HCT116 (cell line): ENCODE data around the gene RECQL5. TPM values are rescaled to one million over a fixed set of nuclear protein-coding genes. Genes with fewer than 3 reads are reported as not detected.

Experiments used
- ATAC-seq: fragments of 200-7000 bp; cut with Tn5 transposase; 2 replicates; pipeline ENCODE4 v1.9.1; 2020; ENCODE audit warnings: mild to moderate bottlenecking, moderate library complexity
- BruUV-seq: library from RNA; stranded (reverse); fragments of 400-500 nt; replicated peaks from 2 replicates; lab custom pipeline; 2021; lab: Mats Ljungman, UMichigan
- CTCF ChIA-PET: fragments of 300-600 bp; sonication (Branson Sonifier 250); formaldehyde crosslinking; loops from one replicate; lab custom pipeline; 2021; ENCODE audit warnings: antibody characterized with exemption; lab: Charles Lee
- POLR2A ChIA-PET: fragments of 300-600, 350-600 bp; sonication (Branson Sonifier 250); formaldehyde crosslinking; loops from one replicate; lab custom pipeline; 2021; ENCODE audit warnings: antibody characterized with exemption; lab: Charles Lee
- RAD21 ChIA-PET, 2 experiments: fragments of 300-600 bp; sonication (Branson Sonifier 250); formaldehyde crosslinking; loops; one replicate each; lab custom pipeline; 2023; ENCODE audit warnings: low total read pairs in 2 of 2; ENCODE audit not compliant: uncharacterized antibody in 2 of 2, unreplicated experiment in 2 of 2, low non-redundant PET in 1 of 2; lab: Charles Lee
- DNase-seq: peaks from one replicate; pipeline ENCODE4 v3.0.0-alpha.2; 2010; ENCODE audit warnings: low read depth, low spot score
- H2AFZ ChIP-seq: fragments of 200-600 bp; shearing (Covaris generic), sonication (generic); 2 replicates; pipeline ENCODE4 v1.6.1; 2017; ENCODE audit warnings: low read depth, mixed run types, mixed read lengths, antibody characterized with exemption, low read length; ENCODE audit not compliant: poor library complexity, severe bottlenecking
- H3K27ac ChIP-seq: 2 replicates; pipeline ENCODE4 v1.5.1; 2012; ENCODE audit warnings: low read depth, low read length
- H3K27me3 ChIP-seq: fragments of 200-600 bp; sonication (generic); 2 replicates; pipeline ENCODE4 v1.6.1; 2016; ENCODE audit warnings: mixed run types, low read length, mixed read lengths; ENCODE audit not compliant: insufficient read depth
- H3K36me3 ChIP-seq, 2 experiments: fragments of 200-500 bp in 1 of 2; fragments of 200-600 bp in 1 of 2; sonication (Bioruptor generic) in 1 of 2; sonication (generic) in 1 of 2; 2 replicates each; pipeline versions ENCODE4 v1.5.1 to v1.6.1; 2014 to 2016; ENCODE audit warnings: low read length in 2 of 2, inconsistent platforms in 1 of 2, mixed read lengths in 1 of 2, mixed run types in 1 of 2; ENCODE audit not compliant: insufficient read depth in 2 of 2, control insufficient read depth in 1 of 2
- H3K4me1 ChIP-seq, 2 experiments: fragments of 200-600 bp in 1 of 2; sonication (generic) in 1 of 2; 2 replicates each; pipeline versions ENCODE4 v1.5.1 to v1.6.1; 2012 to 2017; ENCODE audit warnings: low read length in 2 of 2, inconsistent platforms in 1 of 2, mild to moderate bottlenecking in 1 of 2, mixed read lengths in 1 of 2, mixed run types in 1 of 2, moderate library complexity in 1 of 2; ENCODE audit not compliant: insufficient read depth in 2 of 2, control insufficient read depth in 1 of 2
- H3K4me2 ChIP-seq: fragments of 200-600 bp; sonication (generic); 2 replicates; pipeline ENCODE4 v1.6.1; 2017; ENCODE audit warnings: mixed run types, low read length, mixed read lengths
- H3K4me3 ChIP-seq, 2 experiments: fragments of 200-600 bp in 1 of 2; sonication (generic) in 1 of 2; replicated peaks in 1 of 2; 2 replicates each; pipeline ENCODE4 v1.5.1; 2011 to 2016; ENCODE audit warnings: low read length in 2 of 2, control low read depth in 1 of 2, low read depth in 1 of 2, mild to moderate bottlenecking in 1 of 2, mixed read lengths in 1 of 2, mixed run types in 1 of 2
- H3K79me2 ChIP-seq: fragments of 200-600 bp; sonication (generic); 2 replicates; pipeline ENCODE4 v1.6.1; 2017; ENCODE audit warnings: mild to moderate bottlenecking, mixed run types, low read length, moderate library complexity, mixed read lengths; ENCODE audit not compliant: insufficient read depth
- H3K9ac ChIP-seq: fragments of 200-600 bp; sonication (generic); 2 replicates; pipeline ENCODE4 v1.6.1; 2016; ENCODE audit warnings: low read length, mixed read lengths
- H3K9me2 ChIP-seq: fragments of 200-600 bp; sonication (generic), shearing (Covaris generic); 2 replicates; pipeline ENCODE4 v1.6.1; 2017; ENCODE audit warnings: mixed run types, mild to moderate bottlenecking, moderate library complexity; ENCODE audit not compliant: insufficient read depth
- H3K9me3 ChIP-seq, 2 experiments: fragments of 200-500 bp in 1 of 2; fragments of 200-600 bp in 1 of 2; sonication (Bioruptor generic) in 1 of 2; sonication (generic) in 1 of 2; 2 replicates each; pipeline ENCODE4 v1.6.1; 2014 to 2017; ENCODE audit warnings: low read length in 2 of 2, mixed read lengths in 2 of 2, inconsistent platforms in 1 of 2, low read depth in 1 of 2, mild to moderate bottlenecking in 1 of 2, mixed run types in 1 of 2, moderate library complexity in 1 of 2; ENCODE audit not compliant: control insufficient read depth in 1 of 2, insufficient read depth in 1 of 2
- H4K20me1 ChIP-seq: fragments of 200-600 bp; sonication (generic), shearing (Covaris generic); 2 replicates; pipeline ENCODE4 v1.6.1; 2017; ENCODE audit warnings: mixed run types, mild to moderate bottlenecking, moderate library complexity; ENCODE audit not compliant: insufficient read depth
- CBX3 ChIP-seq: IDR thresholded peaks from 2 replicates; pipeline ENCODE4 v1.6.1; 2012; ENCODE audit warnings: low read depth
- CEBPB ChIP-seq: IDR thresholded peaks from 2 replicates; pipeline ENCODE4 v1.6.1; 2012; ENCODE audit warnings: low read depth
- ELF1 ChIP-seq: IDR thresholded peaks from 2 replicates; pipeline ENCODE4 v1.6.1; 2012; ENCODE audit warnings: low read depth, borderline replicate concordance
- EZH2 ChIP-seq: fragments of 200-600 bp; sonication (generic); IDR thresholded peaks from 2 replicates; pipeline ENCODE4 v1.6.1; 2017; ENCODE audit warnings: antibody characterized with exemption, mixed run types
- EZH2phosphoT487 ChIP-seq: fragments of 200-600 bp; IDR thresholded peaks from 2 replicates; pipeline ENCODE4 v1.6.1; 2018; ENCODE audit warnings: antibody characterized with exemption, borderline replicate concordance
- POLR2A ChIP-seq: IDR thresholded peaks from 2 replicates; pipeline ENCODE4 v1.7.0; 2011; ENCODE audit warnings: borderline replicate concordance; ENCODE audit not compliant: insufficient read depth, insufficient read length; ENCODE audit errors: extremely low read depth
- RAD21 ChIP-seq: IDR thresholded peaks from 2 replicates; pipeline ENCODE4 v1.6.1; 2012; ENCODE audit warnings: low read depth, mild to moderate bottlenecking
- SIN3A ChIP-seq: IDR thresholded peaks from 2 replicates; pipeline ENCODE4 v1.6.1; 2012; ENCODE audit warnings: low read depth
- SRF ChIP-seq: IDR thresholded peaks from 2 replicates; pipeline ENCODE4 v1.6.1; 2012; ENCODE audit warnings: low read depth
- ZFX ChIP-seq: fragments of 450-650 bp; IDR thresholded peaks from 2 replicates; pipeline ENCODE4 v1.6.1; 2017
- ZNF274 ChIP-seq: fragments of 200-500 bp; sonication (Bioruptor generic); IDR thresholded peaks from 2 replicates; pipeline ENCODE4 v1.6.1; 2014; ENCODE audit warnings: mild to moderate bottlenecking, low read depth, low read length, inconsistent platforms
- intact Hi-C: fragments of 100-400 bp; cut with micrococcal nuclease; formaldehyde crosslinking; loops from 2 replicates; pipeline ENCODE4 v1.10.0; 2022
- total RNA-seq: library from RNA; stranded (reverse); gene quantifications from one replicate; pipeline ENCODE4 v1.2.1, GENCODE V29; 2021; ENCODE audit not compliant: unreplicated experiment
- TF ChIP-seq, protein P1 (sequence below): IDR thresholded peaks from 2 replicates; pipeline ENCODE4 v1.6.1; 2012; ENCODE audit warnings: low read depth
- TF ChIP-seq, protein P2 (sequence below): IDR thresholded peaks from 2 replicates; pipeline ENCODE4 v1.6.1; 2012

RECQL5 gene
- total RNA-seq, 1 experiment from 2014 or later, result 83.3 TPM

DNA sequence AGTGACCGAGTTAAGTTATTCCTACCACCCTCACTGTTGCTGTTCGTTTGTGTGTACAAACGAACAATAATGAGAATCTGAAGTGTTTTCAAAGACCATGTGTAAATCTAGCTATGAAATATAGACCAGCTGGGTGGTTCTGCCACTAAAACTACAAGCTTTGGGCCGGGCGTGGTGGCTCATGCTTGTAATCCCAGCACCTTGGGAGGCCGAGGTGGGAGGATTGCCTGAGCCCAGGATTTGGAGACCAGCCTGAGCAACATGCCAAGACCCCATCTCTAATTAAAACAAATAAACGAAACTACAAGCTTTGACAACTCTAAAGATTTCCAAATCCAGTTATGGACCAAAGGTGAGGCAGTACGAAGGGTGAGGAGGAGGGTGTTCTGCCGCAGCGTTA, 973 bp downstream of the RECQL5 start:
- Histone ChIP-seq H3K9ac (peak overlapping the region; percentile 89), H3K27me3 (no peaks in the 10 kb centered on the region), H3K4me3 (peak overlapping the region; percentile 79 to 83), H3K9me3 (no peaks in the 10 kb centered on the region), H3K4me2 (peak overlapping the region; percentile 81), H3K36me3 (peaks cover 32 to 37% of the 10 kb centered on the region in 2 experiments), H3K79me2 (peaks cover 58% of the 10 kb centered on the region), H2AFZ (no peak overlapping the region), H4K20me1 (no peaks in the 10 kb centered on the region), H3K9me2 (no peaks in the 10 kb centered on the region), H3K4me1 (peaks cover 13 to 19% of the 10 kb centered on the region in 2 experiments; a peak in 3 of 4 replicates), H3K27ac (no peak overlapping the region)
- intact Hi-C loops, result no loop called here
- RAD21 ChIA-PET, result interaction anchor here in 1 of 2 experiments (1.3 kb wide), 1 partner anchor 82 kb away, joined by 3 read pairs; no protein-coding TSS in a partner anchor
- DNase-seq (no peak), ATAC-seq (no peak)
- CTCF ChIA-PET, result interaction anchor here (1.4 to 2.4 kb wide), 4 partner anchors 11 to 65 kb away, joined by 4 to 14 read pairs (median 8); partner anchors contain the start of gene SMIM5
- TF ChIP-seq ZNF274 (no peak), ELF1 (no peak), CBX3 (no peak), EZH2 (no peak), SRF (no peak), CEBPB (no peak), SIN3A (no peak), ZFX (no peak), EZH2phosphoT487 (no peak), POLR2A (no peak), RAD21 (no peak)
- TF ChIP-seq, protein P1, sequence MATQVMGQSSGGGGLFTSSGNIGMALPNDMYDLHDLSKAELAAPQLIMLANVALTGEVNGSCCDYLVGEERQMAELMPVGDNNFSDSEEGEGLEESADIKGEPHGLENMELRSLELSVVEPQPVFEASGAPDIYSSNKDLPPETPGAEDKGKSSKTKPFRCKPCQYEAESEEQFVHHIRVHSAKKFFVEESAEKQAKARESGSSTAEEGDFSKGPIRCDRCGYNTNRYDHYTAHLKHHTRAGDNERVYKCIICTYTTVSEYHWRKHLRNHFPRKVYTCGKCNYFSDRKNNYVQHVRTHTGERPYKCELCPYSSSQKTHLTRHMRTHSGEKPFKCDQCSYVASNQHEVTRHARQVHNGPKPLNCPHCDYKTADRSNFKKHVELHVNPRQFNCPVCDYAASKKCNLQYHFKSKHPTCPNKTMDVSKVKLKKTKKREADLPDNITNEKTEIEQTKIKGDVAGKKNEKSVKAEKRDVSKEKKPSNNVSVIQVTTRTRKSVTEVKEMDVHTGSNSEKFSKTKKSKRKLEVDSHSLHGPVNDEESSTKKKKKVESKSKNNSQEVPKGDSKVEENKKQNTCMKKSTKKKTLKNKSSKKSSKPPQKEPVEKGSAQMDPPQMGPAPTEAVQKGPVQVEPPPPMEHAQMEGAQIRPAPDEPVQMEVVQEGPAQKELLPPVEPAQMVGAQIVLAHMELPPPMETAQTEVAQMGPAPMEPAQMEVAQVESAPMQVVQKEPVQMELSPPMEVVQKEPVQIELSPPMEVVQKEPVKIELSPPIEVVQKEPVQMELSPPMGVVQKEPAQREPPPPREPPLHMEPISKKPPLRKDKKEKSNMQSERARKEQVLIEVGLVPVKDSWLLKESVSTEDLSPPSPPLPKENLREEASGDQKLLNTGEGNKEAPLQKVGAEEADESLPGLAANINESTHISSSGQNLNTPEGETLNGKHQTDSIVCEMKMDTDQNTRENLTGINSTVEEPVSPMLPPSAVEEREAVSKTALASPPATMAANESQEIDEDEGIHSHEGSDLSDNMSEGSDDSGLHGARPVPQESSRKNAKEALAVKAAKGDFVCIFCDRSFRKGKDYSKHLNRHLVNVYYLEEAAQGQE, result no peak
- TF ChIP-seq, protein P2, sequence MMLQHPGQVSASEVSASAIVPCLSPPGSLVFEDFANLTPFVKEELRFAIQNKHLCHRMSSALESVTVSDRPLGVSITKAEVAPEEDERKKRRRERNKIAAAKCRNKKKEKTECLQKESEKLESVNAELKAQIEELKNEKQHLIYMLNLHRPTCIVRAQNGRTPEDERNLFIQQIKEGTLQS, result no peak
- POLR2A ChIA-PET, result interaction anchor here (1.3 to 1.5 kb wide), 2 partner anchors 11 to 114 kb away, joined by 3 to 5 read pairs; a partner anchor contains a TSS
- BruUV-seq, result no TSS peak
